GM21390 (cell line): ENCODE data around the gene C17orf100.

ENCODE experiments used
- ATAC-seq: cut with Tn5 transposase; IDR thresholded peaks from one replicate; pipeline ENCODE4 v1.9.1; 2021; ENCODE audit not compliant: unreplicated experiment

Gene C17orf100

DNA sequence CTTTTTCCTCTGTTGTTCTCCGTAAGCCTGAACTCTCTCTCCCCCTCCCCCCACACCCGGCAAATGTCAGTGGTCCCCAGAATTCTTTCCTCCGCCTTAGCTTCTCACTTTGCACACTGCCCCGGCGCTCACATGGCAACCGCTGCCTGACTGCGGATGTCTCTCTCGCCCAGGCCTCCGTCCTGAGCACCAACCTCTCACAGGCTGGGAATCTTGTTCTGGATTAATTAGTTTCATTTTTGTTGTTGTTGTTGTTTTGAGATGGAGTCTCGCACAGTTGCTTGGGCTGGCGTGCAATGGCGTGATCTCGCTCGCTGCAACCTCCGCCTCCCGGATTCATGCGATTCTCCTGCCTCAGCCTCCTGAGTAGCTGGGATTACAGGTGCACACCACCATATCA, 16.7 kb downstream of the C17orf100 start:
- no peak for ATAC-seq

GRCh38 chr17:6668727-6669425, 17.3 kb downstream of the C17orf100 start:
- no peak for ATAC-seq

DNA sequence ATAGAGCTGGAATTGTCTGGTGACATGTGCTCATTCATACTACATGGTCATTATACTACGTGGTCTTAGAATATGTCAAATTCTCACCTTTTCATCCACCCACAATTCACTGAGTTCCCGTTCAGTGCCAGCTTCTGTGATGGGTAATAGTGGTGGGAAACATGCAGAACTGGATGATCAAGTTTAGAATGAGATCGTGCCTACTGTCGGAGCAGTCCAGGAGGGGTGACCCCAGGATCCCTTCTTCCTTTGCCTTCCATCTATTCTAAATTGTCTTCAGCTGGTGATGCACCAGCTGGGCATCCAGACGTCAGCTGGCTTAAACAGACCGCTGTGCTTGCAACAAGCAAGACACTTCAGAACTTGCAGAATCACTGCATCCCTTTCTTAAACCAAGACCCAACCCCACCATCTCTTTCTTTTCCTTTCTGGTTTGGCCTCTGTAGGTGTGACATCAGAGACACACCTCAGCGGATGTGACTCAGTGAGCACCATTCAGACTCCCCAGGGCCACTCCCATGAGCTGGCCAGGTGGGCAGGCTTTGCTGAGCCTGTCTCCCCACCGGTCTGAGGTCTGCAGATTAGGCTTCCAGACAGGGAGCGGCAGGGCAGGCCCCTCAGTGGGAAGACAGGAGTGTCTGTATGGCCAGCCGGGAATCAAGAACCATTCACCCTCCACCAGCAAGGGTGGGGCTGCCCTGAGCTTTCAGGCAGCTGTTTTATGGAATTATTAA, 18.1 kb downstream of the C17orf100 start:
- ATAC-seq: no peak

DNA sequence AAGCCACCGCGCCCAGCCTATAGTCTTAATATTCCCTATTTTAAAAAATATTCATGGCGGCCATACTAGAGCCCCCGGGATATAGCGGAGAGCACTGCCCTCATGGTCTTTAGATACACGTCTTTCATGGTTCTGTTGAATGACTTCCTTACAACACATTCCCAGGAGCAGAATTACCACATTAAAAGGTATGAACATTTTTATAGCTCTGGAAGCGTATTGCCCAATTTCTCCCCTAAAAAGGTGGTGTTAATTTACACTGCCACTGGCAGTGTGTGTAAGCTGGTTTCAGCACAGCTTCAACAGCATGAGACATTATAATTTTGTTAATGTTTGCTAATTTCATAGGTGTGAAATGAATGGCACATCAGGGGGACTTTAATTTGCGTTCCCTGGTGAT, 19.0 kb downstream of the C17orf100 start:
- no peak for ATAC-seq

DNA sequence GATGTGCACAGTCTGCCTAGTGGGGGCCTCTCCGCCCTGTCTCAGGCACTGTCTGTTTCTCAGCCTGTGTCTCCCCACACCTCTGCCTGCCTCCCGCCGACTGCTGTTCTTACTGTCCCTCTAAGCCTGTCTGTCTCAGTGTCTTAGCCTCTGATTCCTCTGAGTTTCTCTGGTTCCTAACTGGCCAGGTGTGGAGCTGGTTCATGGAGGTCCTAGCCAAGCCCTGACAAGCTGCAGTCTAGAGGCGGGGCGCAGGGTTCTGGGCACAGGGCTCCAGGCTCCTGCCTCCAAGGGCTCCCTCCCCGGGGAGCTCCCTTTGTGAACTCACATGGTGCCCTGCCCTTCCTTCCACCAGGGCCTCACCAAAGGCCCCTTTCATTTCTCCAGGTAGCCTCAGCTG, 19.4 kb downstream of the C17orf100 start:
- no peak for ATAC-seq

DNA sequence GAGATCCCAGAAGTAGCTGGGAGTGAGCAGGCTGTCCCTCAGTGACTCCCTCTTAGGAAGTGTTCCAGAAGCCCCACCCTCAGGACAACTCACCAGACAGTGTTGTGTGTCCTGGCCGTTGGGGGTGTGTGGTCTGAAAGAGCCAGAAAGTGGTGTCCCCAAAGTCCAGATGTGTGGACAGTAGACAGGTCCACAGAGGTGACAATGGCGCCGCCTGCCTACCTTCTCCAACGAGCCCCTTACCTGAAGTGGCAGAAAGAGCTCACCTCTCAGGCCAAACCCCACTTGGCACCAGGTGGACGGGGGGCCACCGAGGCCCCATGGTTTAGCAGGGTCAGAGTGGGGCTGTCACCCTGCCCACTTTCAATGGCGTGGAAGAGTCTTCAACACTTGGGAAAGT, 19.9 kb downstream of the C17orf100 start:
- ATAC-seq: no peak

GRCh38 chr17:6674586-6674985, 23.0 kb downstream of the C17orf100 start:
- no peak for ATAC-seq

- no peak for ATAC-seq
These were observed 23.8 kb downstream of the C17orf100 start for GRCh38 chr17:6675201-6675825.

DNA sequence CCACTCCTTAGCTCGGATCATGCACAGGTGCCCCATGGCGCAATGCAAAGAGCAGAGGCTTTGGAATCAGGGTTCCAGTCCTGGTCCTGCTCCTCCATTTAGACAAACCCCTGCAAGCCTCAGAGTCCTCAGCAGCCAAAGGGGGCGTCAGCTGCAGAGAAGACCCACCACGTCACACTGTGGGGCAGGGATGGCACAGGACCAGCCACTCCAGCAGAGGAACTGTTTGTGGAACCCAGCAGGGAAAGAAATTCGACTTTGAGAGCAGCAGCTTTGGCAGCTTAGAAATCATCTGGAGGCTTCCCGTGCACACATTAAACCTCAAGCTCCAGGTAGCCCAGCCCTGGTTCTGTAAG, 25.2 kb downstream of the C17orf100 start:
- ATAC-seq: no peak

DNA sequence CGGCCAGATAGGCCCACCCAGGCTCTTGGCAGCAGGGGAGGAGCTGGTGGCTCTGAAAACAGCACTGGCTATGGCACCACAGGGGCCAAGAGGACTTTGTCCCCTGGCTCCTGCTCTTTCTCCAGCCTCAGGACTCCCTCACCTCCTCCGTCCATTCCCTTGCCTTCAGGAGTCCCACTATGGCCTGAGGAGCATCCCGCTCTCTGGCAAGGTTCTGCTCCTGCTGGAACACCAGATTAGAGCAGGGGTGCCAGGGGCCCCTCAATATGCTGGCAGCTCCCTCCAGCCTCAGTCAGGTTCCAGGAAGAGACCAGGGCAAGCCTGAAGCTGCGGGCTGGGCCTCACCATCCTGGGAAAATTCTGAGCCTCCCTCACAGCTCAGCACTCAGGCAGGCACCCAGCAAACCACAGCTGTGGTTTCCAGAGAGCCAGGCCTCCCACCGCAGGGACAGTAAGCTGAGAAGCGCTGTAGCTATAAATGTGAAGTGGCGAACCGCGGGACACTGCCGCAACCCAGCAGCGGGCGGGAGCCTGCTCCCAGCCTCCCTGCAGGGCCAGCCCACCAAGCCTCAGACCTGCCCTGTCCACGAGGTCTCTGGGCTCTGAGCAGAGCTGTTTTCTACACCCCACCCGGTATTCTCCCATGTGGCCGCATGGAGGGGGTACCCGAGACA, 25.7 kb downstream of the C17orf100 start:
- ATAC-seq: no peak

- ATAC-seq: no peak
These were observed 26.4 kb downstream of the C17orf100 start for GRCh38 chr17:6677946-6678345.

- ATAC-seq: no peak
These were observed 27.7 kb downstream of the C17orf100 start for GRCh38 chr17:6679241-6679640.

DNA sequence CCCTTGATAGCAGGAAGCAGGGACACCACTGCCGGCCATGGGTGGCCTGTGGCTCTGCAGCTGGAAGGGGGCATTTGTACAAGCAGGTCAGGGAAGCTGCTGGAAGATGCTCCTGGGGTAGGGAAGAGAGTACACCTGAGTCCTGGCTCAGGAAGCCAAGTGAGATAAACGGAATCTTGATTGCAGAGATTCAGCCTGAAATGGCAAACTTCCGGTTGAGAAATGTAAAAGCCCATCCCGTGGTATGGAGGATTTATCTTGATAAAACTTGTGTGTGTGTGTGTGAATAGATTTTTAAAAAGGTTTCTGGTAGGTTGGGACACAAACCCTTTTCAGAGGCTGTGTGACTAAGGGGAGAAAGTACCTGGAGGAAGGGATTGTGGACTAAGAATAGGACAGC, 29.6 kb downstream of the C17orf100 start:
- ATAC-seq: no peak

GRCh38 chr17:6681671-6682070, 30.1 kb downstream of the C17orf100 start:
- no peak for ATAC-seq

GRCh38 chr17:6682339-6682738, 30.8 kb downstream of the C17orf100 start:
- no peak for ATAC-seq

DNA sequence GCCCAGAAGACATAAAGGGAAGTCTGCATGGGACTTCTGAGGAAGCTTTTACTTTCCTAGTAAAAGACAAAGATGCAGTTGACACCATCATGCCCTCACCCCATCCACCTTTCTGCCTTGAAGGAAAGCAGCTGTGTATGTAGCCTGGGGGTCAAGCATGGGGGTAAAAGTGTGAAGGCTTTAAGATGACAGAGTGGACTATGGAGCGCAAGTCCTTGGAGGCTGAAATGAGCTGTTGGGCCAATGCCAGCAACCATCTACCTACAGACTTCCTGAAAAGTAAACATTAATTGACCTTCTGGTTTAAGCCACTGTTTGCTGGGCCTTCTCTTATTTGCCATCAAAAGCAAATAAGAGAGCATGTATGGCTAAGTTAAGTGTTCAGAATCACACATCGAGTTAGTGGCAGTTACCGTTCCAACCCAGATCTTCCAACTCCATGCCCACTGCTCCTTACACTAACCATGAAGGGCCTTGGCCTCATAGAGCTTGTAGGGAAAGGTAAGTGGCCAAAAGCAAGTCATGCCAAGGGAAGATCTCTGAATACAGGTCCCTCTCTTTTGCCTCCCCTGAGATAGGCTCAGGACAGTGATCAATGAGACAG, 31.6 kb downstream of the C17orf100 start:
- ATAC-seq: no peak

- no peak for ATAC-seq
These were observed 32.3 kb downstream of the C17orf100 start for GRCh38 chr17:6683730-6684459.

GRCh38 chr17:6684460-6684783, 32.9 kb downstream of the C17orf100 start:
- no peak for ATAC-seq

GRCh38 chr17:6684881-6685767, 33.6 kb downstream of the C17orf100 start:
- no peak for ATAC-seq

DNA sequence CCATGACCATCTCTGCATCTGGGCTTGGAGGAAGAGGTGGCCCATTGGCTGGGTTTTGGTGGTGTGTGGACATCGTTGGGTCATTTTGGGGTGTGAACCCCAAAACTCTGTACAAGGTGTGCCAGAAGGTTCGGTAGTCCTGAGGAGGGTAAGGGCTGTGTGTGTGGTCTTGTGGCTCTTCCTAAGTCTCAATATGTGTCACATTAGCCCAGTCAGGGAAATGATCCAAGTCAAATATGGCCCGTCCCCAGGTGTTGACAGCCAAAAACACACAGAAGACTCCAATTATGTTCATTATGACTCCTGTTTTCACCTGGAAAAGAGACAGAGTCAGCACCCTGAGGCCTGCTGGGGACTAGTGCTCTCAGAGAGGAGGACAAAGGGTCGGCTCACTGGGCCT, 34.5 kb downstream of the C17orf100 start:
- ATAC-seq: no peak
